Mesenteric fat pad (tissue), 1 donor: Measurements from ENCODE around the gene CPNE8. TPM values are rescaled to one million over a fixed set of nuclear protein-coding genes. Genes with fewer than 3 reads are reported as not detected.

Source experiments
- DNase-seq: peaks from one replicate; pipeline ENCODE4 v3.0.0-alpha.2; 2020; ENCODE audit warnings: low spot score
- long read RNA-seq: library from polyadenylated mRNA; unstranded; transcript quantifications from one replicate; pipeline ENCODE4 v2.0.0, GENCODE V29; 2020
- total RNA-seq: library from RNA; stranded (reverse); fragmentation: NEBNext Ultra II Directional; extraction: Animal tissue kit (Norgen Biotek cat#: 25700); gene quantifications from one replicate; pipeline ENCODE4 v1.2.1, GENCODE V29; 2021
- donor health status: DM: yes; HTN: yes; CAD: no.

CPNE8 gene
- total RNA-seq = 34.0 TPM
- long read RNA-seq, partial matches to known transcripts = 8 of 22 reads
- long read RNA-seq, other reads (novel, unspliced or antisense) = 14 of 22 reads

- peak; percentile 96 for DNase-seq
Observed at GRCh38 chr12:38905480-38906351, at the start of gene CPNE8. Gene CPNE8, minus strand, starts transcription at chr12:38905591. Its CDS starts 57 bp downstream, at chr12:38905534.

- DNase-seq = no peak
Observed at GRCh38 chr12:38954238-38954873, 49.0 kb upstream of the CPNE8 start.

GRCh38 chr12:38949363-38949762 is 44.0 kb upstream of the CPNE8 start:
- no peak for DNase-seq

- no peak for DNase-seq
Observed at GRCh38 chr12:38934686-38935085, 29.3 kb upstream of the CPNE8 start.

- no peak for DNase-seq
Observed at GRCh38 chr12:38934078-38934584, 28.7 kb upstream of the CPNE8 start.

- DNase-seq = no peak
Observed at GRCh38 chr12:38932320-38932719, 26.9 kb upstream of the CPNE8 start.

- DNase-seq = no peak
Observed at GRCh38 chr12:38931461-38931860, 26.1 kb upstream of the CPNE8 start.

- DNase-seq = no peak
Observed at GRCh38 chr12:38930990-38931389, 25.6 kb upstream of the CPNE8 start.

GRCh38 chr12:38926501-38926900 is 21.1 kb upstream of the CPNE8 start:
- no peak for DNase-seq

GRCh38 chr12:38921025-38921677 is 15.8 kb upstream of the CPNE8 start:
- DNase-seq = no peak

- DNase-seq = no peak
Observed at GRCh38 chr12:38919191-38919590, 13.8 kb upstream of the CPNE8 start.

GRCh38 chr12:38915429-38916182 is 10.2 kb upstream of the CPNE8 start:
- DNase-seq = no peak

- no peak for DNase-seq
Observed at GRCh38 chr12:38912116-38912515, 6.7 kb upstream of the CPNE8 start.

- no peak for DNase-seq
Observed at GRCh38 chr12:38911611-38912010, 6.2 kb upstream of the CPNE8 start.

- no peak for DNase-seq
Observed at GRCh38 chr12:38907201-38907923, 2.0 kb upstream of the CPNE8 start.

- peak; percentile 94 for DNase-seq
Observed at GRCh38 chr12:38906482-38907200, 1.2 kb upstream of the CPNE8 start.

GRCh38 chr12:38904537-38905479 is 583 bp downstream of the CPNE8 start:
- DNase-seq = peak; percentile 93

- DNase-seq = no peak
Observed at GRCh38 chr12:38903596-38903995, 1.8 kb downstream of the CPNE8 start.
